ENCODE results near the gene NDUFB7. TPM values are rescaled to one million over a fixed set of nuclear protein-coding genes. Genes with fewer than 3 reads are reported as not detected.

The NDUFB7 gene
- total RNA-seq, 1 experiment from 2014 or later: 155 TPM

DNA sequence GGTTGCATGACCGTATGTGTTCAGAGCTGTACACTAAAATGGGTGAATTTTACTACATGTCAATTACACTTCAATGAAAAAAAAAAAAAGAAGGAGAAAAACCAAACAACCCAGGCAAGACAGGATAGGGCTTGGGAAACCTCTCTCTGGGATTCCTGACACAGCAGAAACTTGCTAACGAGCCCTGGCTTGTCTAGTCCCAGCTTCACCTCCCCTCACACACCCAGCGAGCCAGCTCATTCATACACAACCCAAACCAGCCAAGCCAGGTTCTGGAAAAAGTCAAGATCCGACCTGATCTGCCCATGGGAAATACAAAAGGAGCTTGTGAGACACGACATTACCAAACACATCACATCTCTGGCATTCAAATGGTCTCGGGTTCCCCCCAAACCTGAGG is 46.1 kb downstream of the NDUFB7 start:
- Histone ChIP-seq H2AFZ (ENCODE audit: low read length) (no peak overlapping the region), H3K27me3 (ENCODE audit: insufficient read depth, low read length) (no peaks in the 10 kb centered on the region), H2BK15ac (ENCODE audit: low read depth, low read length) (no peak overlapping the region), H3T11ph (ENCODE audit: low read length) (no peak overlapping the region), H3K23ac (ENCODE audit: insufficient read length, low read depth, low read length) (no peak overlapping the region), H3K4me1 (ENCODE audit: insufficient read depth, low read length) (no peaks in the 10 kb centered on the region), H3K4me2 (ENCODE audit: insufficient read depth, insufficient read length, low read length) (no peak overlapping the region), H2AK5ac (ENCODE audit: insufficient read length, low read length) (no peak overlapping the region), H3K27ac (ENCODE audit: insufficient read length, low read depth, low read length) (no peak overlapping the region), H3K14ac (ENCODE audit: insufficient read depth, low read length) (no peak overlapping the region), H4K8ac (replicated peaks; ENCODE audit: insufficient read length, low read depth, low read length) (no peak overlapping the region), H4K20me1 (ENCODE audit: control insufficient read depth, insufficient read depth, insufficient read length) (no peaks in the 10 kb centered on the region), H4K91ac (ENCODE audit: insufficient read length, low read depth, low read length) (no peak overlapping the region), H3K4ac (ENCODE audit: low read depth, low read length) (no peak overlapping the region), H3K9ac (ENCODE audit: extremely low read depth, insufficient read length, low read length) (no peak overlapping the region), H3K79me2 (ENCODE audit: insufficient read depth, low read length) (peaks cover 3% of the 10 kb centered on the region; the same call in 1 of the 2 replicates), H3K9me3 (ENCODE audit: control insufficient read depth, low read depth, low read length) (no peaks in the 10 kb centered on the region), H3K56ac (ENCODE audit: insufficient read length, low read depth, low read length) (no peak overlapping the region), H2BK120ac (ENCODE audit: low read depth, low read length, poor library complexity, severe bottlenecking) (no peak overlapping the region), H3K79me1 (ENCODE audit: insufficient read depth, low read depth, low read length, poor library complexity, severe bottlenecking) (no peaks in the 10 kb centered on the region), H3K18ac (ENCODE audit: insufficient read length, low read depth, low read length) (no peak overlapping the region), H2BK12ac (ENCODE audit: insufficient read length, low read depth, low read length) (no peak overlapping the region), H2BK20ac (ENCODE audit: low read depth, low read length, poor library complexity, severe bottlenecking) (no peak overlapping the region), H2BK5ac (ENCODE audit: insufficient read length, low read length) (no peak overlapping the region), H3K23me2 (ENCODE audit: insufficient read length, low read depth, low read length, poor library complexity, severe bottlenecking) (peaks cover 3% of the 10 kb centered on the region), H4K5ac (ENCODE audit: insufficient read length, low read depth, low read length) (no peak overlapping the region)
- Mint-ChIP-seq H3K4me3 (no peak overlapping the region), H3K4me1 (peaks cover 13 to 15% of the 10 kb centered on the region in 2 experiments), H3K36me3 (ENCODE audit: insufficient read depth in 1 of 3, low read depth in 3 of 3) (peaks cover 0 to 1% (median 0%) of the 10 kb centered on the region in 3 experiments; a peak in 1 of 7 replicates), H3K9me3 (no peaks in the 10 kb centered on the region), H3K27me3 (ENCODE audit: low read depth) (no peaks in the 10 kb centered on the region), H3K27ac (peak overlapping the region in 1 of 3 experiments; percentile 15; a peak in 2 of 7 replicates)
- no CpG with 5 or more reads among the region's 6 CpGs for WGBS (ENCODE audit: extremely low coverage, insufficient read length, low lambda C conversion rate)
- TF ChIP-seq, protein P1, sequence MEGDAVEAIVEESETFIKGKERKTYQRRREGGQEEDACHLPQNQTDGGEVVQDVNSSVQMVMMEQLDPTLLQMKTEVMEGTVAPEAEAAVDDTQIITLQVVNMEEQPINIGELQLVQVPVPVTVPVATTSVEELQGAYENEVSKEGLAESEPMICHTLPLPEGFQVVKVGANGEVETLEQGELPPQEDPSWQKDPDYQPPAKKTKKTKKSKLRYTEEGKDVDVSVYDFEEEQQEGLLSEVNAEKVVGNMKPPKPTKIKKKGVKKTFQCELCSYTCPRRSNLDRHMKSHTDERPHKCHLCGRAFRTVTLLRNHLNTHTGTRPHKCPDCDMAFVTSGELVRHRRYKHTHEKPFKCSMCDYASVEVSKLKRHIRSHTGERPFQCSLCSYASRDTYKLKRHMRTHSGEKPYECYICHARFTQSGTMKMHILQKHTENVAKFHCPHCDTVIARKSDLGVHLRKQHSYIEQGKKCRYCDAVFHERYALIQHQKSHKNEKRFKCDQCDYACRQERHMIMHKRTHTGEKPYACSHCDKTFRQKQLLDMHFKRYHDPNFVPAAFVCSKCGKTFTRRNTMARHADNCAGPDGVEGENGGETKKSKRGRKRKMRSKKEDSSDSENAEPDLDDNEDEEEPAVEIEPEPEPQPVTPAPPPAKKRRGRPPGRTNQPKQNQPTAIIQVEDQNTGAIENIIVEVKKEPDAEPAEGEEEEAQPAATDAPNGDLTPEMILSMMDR (conservative IDR thresholded peaks at IDR 0.05): no peak
- no peak for DNase-seq
